Endothelial cell of umbilical vein (primary cell): Measurements from ENCODE around the gene ZNF679. TPM values are rescaled to one million over a fixed set of nuclear protein-coding genes. Genes with fewer than 3 reads are reported as not detected.

Experiments used
- BruUV-seq: library from RNA; stranded (reverse); fragments of 400-500 nt; replicated peaks from 2 replicates; lab custom pipeline; 2021; lab: Mats Ljungman, UMichigan
- CTCF ChIA-PET: fragments of 300-600, 350-600 bp; sonication (Branson Sonifier 250); formaldehyde crosslinking; loops from one replicate; lab custom pipeline; 2021; ENCODE audit warnings: antibody characterized with exemption, inconsistent platforms; lab: Charles Lee
- POLR2A ChIA-PET: fragments of 300-600, 350-600 bp; sonication (Branson Sonifier 250); formaldehyde crosslinking; loops from one replicate; lab custom pipeline; 2021; ENCODE audit warnings: antibody characterized with exemption, inconsistent platforms; lab: Charles Lee
- DNase-seq: peaks from one replicate; pipeline ENCODE4 v3.0.0-alpha.2; 2011; ENCODE audit warnings: low read depth, low spot score
- FAIRE-seq: peaks from 2 replicates; lab custom pipeline; 2011; peaks lifted over from hg19 to GRCh38; lab: Jason Lieb, UNC
- H2AFZ ChIP-seq: 2 replicates; pipeline ENCODE4 v1.6.0; 2012; ENCODE audit warnings: low read depth, low read length, control low read depth, inconsistent platforms
- H3K27ac ChIP-seq: 2 replicates; pipeline ENCODE4 v1.5.1; 2011; ENCODE audit warnings: low read depth, mild to moderate bottlenecking, control low read depth, low read length, moderate library complexity; ENCODE audit not compliant: insufficient read depth
- H3K27me3 ChIP-seq, 2 experiments: 2 replicates each; pipeline versions ENCODE4 v1.6.0 to v1.6.1; 2011; ENCODE audit warnings: low read length in 2 of 2, mixed read lengths in 1 of 2; ENCODE audit not compliant: control insufficient read depth in 2 of 2, insufficient read depth in 2 of 2
- H3K36me3 ChIP-seq, 2 experiments: 2 replicates in 1 of 2; 3 replicates in 1 of 2; pipeline ENCODE4 v1.5.1; 2011; ENCODE audit warnings: low read length in 2 of 2, mild to moderate bottlenecking in 1 of 2, moderate library complexity in 1 of 2; ENCODE audit not compliant: control insufficient read depth in 2 of 2, insufficient read depth in 2 of 2; ENCODE audit errors: extremely low read depth in 1 of 2
- H3K4me1 ChIP-seq: 3 replicates; pipeline ENCODE4 v1.5.1; 2011; ENCODE audit warnings: mild to moderate bottlenecking, low read length; ENCODE audit not compliant: control insufficient read depth, insufficient read depth; ENCODE audit errors: extremely low read depth
- H3K4me2 ChIP-seq: 2 replicates; pipeline ENCODE4 v1.6.1; 2011; ENCODE audit warnings: low read length, control low read depth, mixed read lengths; ENCODE audit not compliant: insufficient read depth
- H3K4me3 ChIP-seq, 3 experiments: fragments of 200-600 bp in 1 of 3; sonication (generic), shearing (Covaris generic) in 1 of 3; replicated peaks in 1 of 3; 2 replicates each; pipeline ENCODE4 v1.5.1; 2011 to 2016; ENCODE audit warnings: control low read depth in 3 of 3, low read length in 3 of 3, mild to moderate bottlenecking in 2 of 3, inconsistent platforms in 1 of 3, low read depth in 1 of 3, moderate library complexity in 1 of 3; ENCODE audit not compliant: insufficient read depth in 1 of 3
- H3K79me2 ChIP-seq: 2 replicates; pipeline ENCODE4 v1.6.0; 2012; ENCODE audit warnings: low read length, inconsistent platforms; ENCODE audit not compliant: control insufficient read depth, insufficient read depth
- H3K9ac ChIP-seq: replicated peaks from 2 replicates; pipeline ENCODE3; 2011; ENCODE audit warnings: low read length, control low read depth; ENCODE audit not compliant: insufficient read depth; ENCODE audit errors: extremely low read depth
- H3K9me1 ChIP-seq: replicated peaks from 3 replicates; pipeline ENCODE4 v1.6.0; 2011; ENCODE audit warnings: mild to moderate bottlenecking, low read length; ENCODE audit not compliant: control insufficient read depth, insufficient read depth; ENCODE audit errors: extremely low read depth
- H3K9me3 ChIP-seq: replicated peaks from 2 replicates; pipeline ENCODE4 v1.5.1; 2012; ENCODE audit warnings: low read length, inconsistent platforms; ENCODE audit not compliant: control insufficient read depth, insufficient read depth
- H4K20me1 ChIP-seq: replicated peaks from 2 replicates; pipeline ENCODE3; 2011; ENCODE audit warnings: mild to moderate bottlenecking, low read length; ENCODE audit not compliant: control insufficient read depth, insufficient read depth; ENCODE audit errors: extremely low read depth
- CTCF ChIP-seq, 2 donors: IDR thresholded peaks; 1 replicate in 1 of 2; 2 replicates in 1 of 2; pipeline ENCODE4 v1.5.1; 2011; ENCODE audit warnings: low read length in 2 of 2, mild to moderate bottlenecking in 2 of 2, moderate library complexity in 2 of 2, control low read depth in 1 of 2, inconsistent platforms in 1 of 2, low read depth in 1 of 2; ENCODE audit not compliant: insufficient read depth in 1 of 2; ENCODE audit errors: extremely low read depth in 1 of 2
- EZH2 ChIP-seq: IDR thresholded peaks from 2 replicates; pipeline ENCODE4 v1.6.1; 2012; ENCODE audit warnings: borderline replicate concordance, low read depth, mild to moderate bottlenecking, moderate library complexity, low read length, inconsistent platforms; ENCODE audit not compliant: severe bottlenecking
- FOS ChIP-seq: IDR thresholded peaks from 2 replicates; pipeline ENCODE4 v1.6.1; 2011; ENCODE audit warnings: mild to moderate bottlenecking, low read length, moderate library complexity, borderline replicate concordance; ENCODE audit not compliant: insufficient read depth
- GATA2 ChIP-seq: IDR thresholded peaks from 2 replicates; pipeline ENCODE4 v1.7.0; 2011; ENCODE audit warnings: low read depth, mild to moderate bottlenecking, moderate library complexity, mixed read lengths, low read length; ENCODE audit not compliant: insufficient read length, insufficient read depth
- JUN ChIP-seq: IDR thresholded peaks from 2 replicates; pipeline ENCODE4 v1.6.1; 2011; ENCODE audit warnings: borderline replicate concordance, low read depth; ENCODE audit not compliant: insufficient read length, insufficient read depth
- MAX ChIP-seq: IDR thresholded peaks from 2 replicates; pipeline ENCODE4 v1.6.1; 2011; ENCODE audit not compliant: insufficient read depth, insufficient read length
- MYC ChIP-seq: IDR thresholded peaks from one replicate; pipeline ENCODE4 v1.6.1; 2011; ENCODE audit warnings: mild to moderate bottlenecking, low read depth, low read length
- POLR2A ChIP-seq: IDR thresholded peaks from 2 replicates; pipeline ENCODE4 v1.6.1; 2012; ENCODE audit warnings: low read depth, mild to moderate bottlenecking, control low read depth, low read length
- POLR2AphosphoS5 ChIP-seq: IDR thresholded peaks from 2 replicates; pipeline ENCODE4 v1.6.1; 2012; ENCODE audit warnings: low read depth, mild to moderate bottlenecking, control low read depth, low read length, moderate library complexity; ENCODE audit not compliant: insufficient read depth
- dilution Hi-C: fragments of 300-500 bp; cut with MboI; formaldehyde crosslinking; loops from one replicate; pipeline ENCODE4 v1.15.0; 2019; ENCODE audit warnings: low sequenced_read_pairs; ENCODE audit not compliant: extremely low pct_ligation_motif_present
- intact Hi-C: fragments of 100-400 bp; cut with micrococcal nuclease; formaldehyde crosslinking; loops from one replicate; pipeline ENCODE4 v1.10.0; 2022
- polyA plus RNA-seq, 4 experiments: library from polyadenylated mRNA; depleted of rRNA in 3 of 4; stranded (reverse) in 3 of 4; unstranded in 1 of 4; fragments of >200 nt; gene quantifications; 2 replicates each; pipeline versions ENCODE4 v1.2.1 to v1.2.3, GENCODE V29; 2011 to 2012; ENCODE audit warnings: missing spikeins in 1 of 4
- total RNA-seq: library from RNA; stranded (reverse); gene quantifications from 2 replicates; pipeline ENCODE4 v1.2.3, GENCODE V29; 2021

ZNF679 gene
- total and polyA plus RNA-seq, 2 donors (not counting 3 experiments of a cell fraction or from before 2014, with no cell fraction given), result not detected

- no peaks in the 10 kb centered on the region for H3K27me3 ChIP-seq
- H3K79me2 ChIP-seq, result no peaks in the 10 kb centered on the region
- H3K9me1 ChIP-seq, result no peaks in the 10 kb centered on the region
- H3K36me3 ChIP-seq, result no peaks in the 10 kb centered on the region
- no TSS peak for BruUV-seq
- intact Hi-C loops, result no loop called here
- no peak overlapping the region for H3K4me2 ChIP-seq
- ChIA-PET CTCF (no interaction called here), POLR2A (no interaction called here)
- H2AFZ ChIP-seq, result no peak overlapping the region
- no peaks in the 10 kb centered on the region for H4K20me1 ChIP-seq
- H3K9me3 ChIP-seq, result peaks cover 6% of the 10 kb centered on the region
- TF ChIP-seq JUN (no peak), MYC (no peak), FOS (no peak), GATA2 (no peak), POLR2AphosphoS5 (no peak), EZH2 (no peak), POLR2A (no peak), CTCF (IDR thresholded peaks at IDR 0.05; ENCODE audit: extremely low read depth in 1 of 2, insufficient read depth in 1 of 2, low read depth in 1 of 2, low read length in 2 of 2) (no peak), MAX (no peak)
- FAIRE-seq, result no peak
- DNase-seq, result no peak
- no peak overlapping the region for H3K4me3 ChIP-seq
- no peaks in the 10 kb centered on the region for H3K4me1 ChIP-seq
- no peak overlapping the region for H3K9ac ChIP-seq
- dilution Hi-C loops, result no loop called here
- no peak overlapping the region for H3K27ac ChIP-seq
Observed at GRCh38 chr7:64192148-64192704, 36.0 kb upstream of the ZNF679 start.
